Hair follicle dermal papilla cell (primary cell): ENCODE measurements around the gene HMCN2. TPM values are rescaled to one million over a fixed set of nuclear protein-coding genes. Genes with fewer than 3 reads are reported as not detected.

Source experiments
- small RNA-seq: library from RNA; depleted of rRNA; stranded (forward); fragments of <200 nt; gene quantifications from one replicate; pipeline ENCODE3, GENCODE V24; 2012
- total RNA-seq: library from RNA; depleted of rRNA; stranded (reverse); fragments of >200 nt; gene quantifications from 2 replicates; pipeline ENCODE4 v1.2.3, GENCODE V29; 2012

HMCN2 gene, protein sequence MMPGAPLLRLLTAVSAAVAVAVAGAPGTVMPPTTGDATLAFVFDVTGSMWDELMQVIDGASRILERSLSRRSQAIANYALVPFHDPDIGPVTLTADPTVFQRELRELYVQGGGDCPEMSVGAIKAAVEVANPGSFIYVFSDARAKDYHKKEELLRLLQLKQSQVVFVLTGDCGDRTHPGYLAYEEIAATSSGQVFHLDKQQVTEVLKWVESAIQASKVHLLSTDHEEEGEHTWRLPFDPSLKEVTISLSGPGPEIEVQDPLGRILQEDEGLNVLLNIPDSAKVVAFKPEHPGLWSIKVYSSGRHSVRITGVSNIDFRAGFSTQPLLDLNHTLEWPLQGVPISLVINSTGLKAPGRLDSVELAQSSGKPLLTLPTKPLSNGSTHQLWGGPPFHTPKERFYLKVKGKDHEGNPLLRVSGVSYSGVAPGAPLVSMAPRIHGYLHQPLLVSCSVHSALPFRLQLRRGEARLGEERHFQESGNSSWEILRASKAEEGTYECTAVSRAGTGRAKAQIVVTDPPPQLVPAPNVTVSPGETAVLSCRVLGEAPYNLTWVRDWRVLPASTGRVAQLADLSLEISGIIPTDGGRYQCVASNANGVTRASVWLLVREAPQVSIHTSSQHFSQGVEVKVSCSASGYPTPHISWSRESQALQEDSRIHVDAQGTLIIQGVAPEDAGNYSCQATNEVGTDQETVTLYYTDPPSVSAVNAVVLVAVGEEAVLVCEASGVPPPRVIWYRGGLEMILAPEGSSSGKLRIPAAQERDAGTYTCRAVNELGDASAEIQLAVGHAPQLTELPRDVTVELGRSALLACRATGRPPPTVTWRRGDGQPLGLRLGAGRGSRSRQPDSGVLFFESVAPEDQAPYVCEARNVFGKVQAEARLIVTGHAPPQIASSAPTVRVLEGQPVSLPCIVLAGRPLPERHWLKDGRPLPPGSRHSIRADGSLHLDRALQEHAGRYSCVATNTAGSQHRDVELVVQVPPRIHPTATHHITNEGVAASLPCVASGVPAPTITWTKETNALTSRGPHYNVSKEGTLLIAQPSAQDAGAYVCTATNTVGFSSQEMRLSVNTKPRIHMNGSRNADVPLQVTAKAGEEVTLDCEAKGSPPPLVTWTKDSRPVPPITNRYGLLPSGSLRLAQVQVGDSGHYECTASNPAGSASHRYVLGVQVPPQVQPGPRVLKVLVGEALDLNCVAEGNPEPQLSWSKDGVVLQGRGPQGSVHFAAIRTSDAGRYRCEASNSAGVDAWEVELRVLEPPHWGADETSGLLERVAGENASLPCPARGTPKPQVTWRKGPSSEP (N-terminal part only)
- 0.16 and 0.61 TPM in 2 replicates for total RNA-seq

DNA sequence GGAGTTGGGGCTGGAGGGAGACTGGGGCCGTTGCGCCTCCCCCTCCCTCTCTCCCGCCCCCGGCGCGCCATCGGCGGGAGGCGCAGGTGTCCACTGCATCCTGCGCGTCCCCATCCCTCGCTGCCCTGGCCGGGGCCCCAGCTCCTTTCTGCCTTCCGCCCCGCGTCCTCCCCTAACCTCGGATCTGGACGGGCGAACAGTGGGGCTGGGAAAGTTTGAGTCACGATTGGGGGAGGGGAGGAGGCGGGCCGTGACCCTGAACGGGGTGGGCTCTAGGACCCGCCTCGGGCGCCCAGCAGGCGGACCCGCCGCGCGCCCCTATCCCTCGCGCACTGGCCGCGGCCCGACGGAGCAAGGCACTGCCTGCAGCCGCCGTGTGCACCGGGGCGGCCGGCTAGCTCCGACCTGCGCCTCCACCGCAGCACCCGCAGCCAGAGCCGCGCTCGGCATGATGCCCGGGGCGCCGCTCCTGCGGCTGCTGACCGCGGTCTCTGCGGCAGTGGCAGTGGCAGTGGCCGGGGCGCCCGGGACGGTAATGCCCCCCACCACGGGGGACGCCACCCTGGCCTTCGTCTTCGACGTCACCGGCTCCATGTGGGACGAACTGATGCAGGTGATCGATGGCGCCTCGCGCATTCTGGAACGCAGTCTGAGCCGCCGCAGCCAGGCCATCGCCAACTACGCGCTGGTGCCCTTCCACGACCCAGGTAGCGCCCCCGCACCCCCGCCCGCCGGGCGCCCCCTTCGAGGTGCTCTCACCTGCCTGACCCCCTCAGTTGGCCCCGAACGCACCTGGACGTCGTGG lies at the start of gene HMCN2:
HMCN2 (plus strand) TSS at position 330 of the 805 bp plus-strand sequence; CDS start at position 449, 119 bp downstream.

DNA sequence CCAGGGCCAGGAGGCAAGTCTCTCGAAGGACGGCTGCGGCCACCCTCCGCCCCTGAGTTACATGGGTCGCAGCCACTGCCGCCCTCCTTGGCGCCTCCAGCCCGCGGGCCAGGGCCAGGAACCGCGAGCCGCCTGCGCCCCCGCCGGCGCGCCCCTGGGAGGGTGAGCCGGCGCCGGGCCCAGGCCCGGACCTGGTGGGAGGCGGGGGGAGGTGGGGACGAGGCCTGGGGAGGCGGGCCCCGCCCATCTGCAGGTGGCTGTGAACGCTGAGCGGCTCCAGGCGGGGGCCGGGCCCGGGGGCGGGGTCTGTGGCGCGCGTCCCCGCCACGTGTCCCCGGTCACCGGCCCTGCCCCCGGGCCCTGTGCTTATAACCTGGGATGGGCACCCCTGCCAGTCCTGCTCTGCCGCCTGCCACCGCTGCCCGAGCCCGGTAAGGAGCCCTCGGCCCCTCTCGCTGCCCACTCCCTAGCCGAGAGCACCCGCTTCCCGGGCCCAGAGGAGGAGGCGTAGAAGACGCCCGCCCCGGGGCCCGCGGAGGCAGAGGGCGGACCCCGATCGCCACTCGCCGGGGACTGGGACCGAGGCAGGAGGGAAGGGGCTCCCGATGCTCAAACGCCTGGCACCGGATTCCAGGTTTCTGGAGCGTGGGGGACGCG lies 179.1 kb downstream of the HMCN2 start, which contains the start of gene ASS1:
ASS1 (plus strand) TSS at position 397 of the 657 bp plus-strand sequence. CDS start 7,268 bp downstream, outside the sequence.

Small RNAs within 50 kb of the gene (small RNA-seq; reads per million reads assigned to genes)
- not detected for gene RN7SL665P

Other genes starting within 250 kb of the HMCN2 start
- gene FNBP1, start 222.6 kb upstream of the HMCN2 start, total RNA-seq, result 49.8 and 52.9 TPM in 2 replicates
- 32.3 and 34.9 TPM in 2 replicates for gene GPR107, start 211.9 kb upstream of the HMCN2 start, total RNA-seq
- 53.5 and 54.4 TPM in 2 replicates for gene NCS1, start 93.4 kb upstream of the HMCN2 start, total RNA-seq
- 717 and 1,005 TPM in 2 replicates for gene ASS1, start 179.2 kb downstream of the HMCN2 start, total RNA-seq